Lower leg skin (tissue), 3 donors: ENCODE measurements around the gene PCLAF.

Experiments
- POLR2A ChIP-seq, 2 donors: fragments of 450-650 bp; IDR thresholded peaks; one replicate each; pipeline ENCODE4 v1.6.1; 2016 to 2017; ENCODE audit warnings: antibody characterized with exemption in 2 of 2, mild to moderate bottlenecking in 1 of 2, moderate library complexity in 1 of 2
- TF ChIP-seq, protein P1 (sequence below), 3 donors: fragments of 450-650 bp; IDR thresholded peaks; one replicate each; pipeline ENCODE4 v1.5.1; 2016; ENCODE audit warnings: antibody characterized with exemption in 3 of 3, mild to moderate bottlenecking in 3 of 3, moderate library complexity in 2 of 3

DNA sequence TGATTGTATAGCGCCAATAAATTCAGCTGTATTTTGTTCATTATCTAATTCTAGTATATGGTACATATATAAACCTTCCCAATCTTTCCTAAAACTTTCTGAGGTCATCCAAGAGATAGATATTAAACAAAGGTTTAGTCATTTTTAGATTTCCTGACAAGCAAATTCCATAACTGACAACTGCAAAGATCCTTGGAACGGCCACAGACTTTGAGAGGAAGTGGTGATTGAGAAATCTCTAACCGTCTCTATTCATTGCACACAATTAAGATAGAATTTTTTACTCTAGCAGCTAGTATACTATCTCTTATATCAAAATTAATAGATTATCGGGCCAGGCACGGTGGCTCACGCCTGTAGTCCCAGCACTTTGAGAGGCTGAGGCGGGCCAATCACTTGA is 30.0 kb downstream of the PCLAF start:
- TF ChIP-seq, protein P1, sequence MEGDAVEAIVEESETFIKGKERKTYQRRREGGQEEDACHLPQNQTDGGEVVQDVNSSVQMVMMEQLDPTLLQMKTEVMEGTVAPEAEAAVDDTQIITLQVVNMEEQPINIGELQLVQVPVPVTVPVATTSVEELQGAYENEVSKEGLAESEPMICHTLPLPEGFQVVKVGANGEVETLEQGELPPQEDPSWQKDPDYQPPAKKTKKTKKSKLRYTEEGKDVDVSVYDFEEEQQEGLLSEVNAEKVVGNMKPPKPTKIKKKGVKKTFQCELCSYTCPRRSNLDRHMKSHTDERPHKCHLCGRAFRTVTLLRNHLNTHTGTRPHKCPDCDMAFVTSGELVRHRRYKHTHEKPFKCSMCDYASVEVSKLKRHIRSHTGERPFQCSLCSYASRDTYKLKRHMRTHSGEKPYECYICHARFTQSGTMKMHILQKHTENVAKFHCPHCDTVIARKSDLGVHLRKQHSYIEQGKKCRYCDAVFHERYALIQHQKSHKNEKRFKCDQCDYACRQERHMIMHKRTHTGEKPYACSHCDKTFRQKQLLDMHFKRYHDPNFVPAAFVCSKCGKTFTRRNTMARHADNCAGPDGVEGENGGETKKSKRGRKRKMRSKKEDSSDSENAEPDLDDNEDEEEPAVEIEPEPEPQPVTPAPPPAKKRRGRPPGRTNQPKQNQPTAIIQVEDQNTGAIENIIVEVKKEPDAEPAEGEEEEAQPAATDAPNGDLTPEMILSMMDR (IDR thresholded peaks at IDR 0.05), result no peak
- TF ChIP-seq POLR2A (IDR thresholded peaks at IDR 0.05), result no peak
